Upper lobe of left lung (tissue), 6 donors: ENCODE measurements around the gene FTL. TPM values are rescaled to one million over a fixed set of nuclear protein-coding genes. Genes with fewer than 3 reads are reported as not detected.

Experiments used
- ATAC-seq, 2 donors: fragments of 200-7000 bp; cut with Tn5 transposase; one replicate each; pipeline ENCODE4 v1.9.1; 2022; ENCODE audit warnings: mild to moderate bottlenecking in 2 of 2, moderate library complexity in 2 of 2; ENCODE audit not compliant: low FRiP score in 2 of 2
- DNase-seq, 2 donors: peaks; one replicate each; pipeline ENCODE4 v3.0.0-alpha.2; 2019 to 2020
- H3K27ac ChIP-seq, 4 donors: fragments of 200-600 bp; sonication (generic); one replicate each; pipeline ENCODE4 v1.5.1; 2016 to 2019
- H3K27me3 ChIP-seq, 4 donors: fragments of 200-600 bp; sonication (generic); one replicate each; pipeline ENCODE4 v1.5.1; 2017 to 2019
- H3K36me3 ChIP-seq, 4 donors: fragments of 200-600 bp; sonication (generic); one replicate each; pipeline ENCODE4 v1.5.1; 2016 to 2019
- H3K4me1 ChIP-seq, 4 donors: fragments of 200-600 bp; sonication (generic); one replicate each; pipeline ENCODE4 v1.5.1; 2018 to 2019
- H3K4me3 ChIP-seq, 4 donors: fragments of 200-600 bp; sonication (generic); one replicate each; pipeline ENCODE4 v1.5.1; 2017 to 2019; ENCODE audit warnings: mild to moderate bottlenecking in 2 of 4, moderate library complexity in 1 of 4
- H3K9me3 ChIP-seq, 4 donors: fragments of 200-600 bp; sonication (generic); one replicate each; pipeline ENCODE4 v1.5.1; 2018 to 2019
- CTCF ChIP-seq, 6 experiments: fragments of 450-650 bp in 4 of 6; fragments of 200-600 bp in 2 of 6; sonication (generic) in 2 of 6; IDR thresholded peaks; one replicate each; pipeline ENCODE4 v1.5.1; 2016 to 2019; ENCODE audit warnings: antibody characterized with exemption in 6 of 6
- EP300 ChIP-seq, 4 donors: sonication (generic); formaldehyde crosslinking; IDR thresholded peaks; one replicate each; pipeline ENCODE4 v1.5.1; 2017; ENCODE audit warnings: antibody characterized with exemption in 4 of 4, control low read depth in 2 of 4
- POLR2A ChIP-seq, 4 donors: fragments of 450-650 bp; IDR thresholded peaks; one replicate each; pipeline ENCODE4 v1.5.1; 2016 to 2017; ENCODE audit warnings: antibody characterized with exemption in 4 of 4, mild to moderate bottlenecking in 2 of 4
- POLR2AphosphoS5 ChIP-seq, 2 donors: sonication (generic); formaldehyde crosslinking; IDR thresholded peaks; one replicate each; pipeline ENCODE4 v1.5.1; 2017; ENCODE audit warnings: antibody characterized with exemption in 2 of 2
- WGBS, 2 donors: methylation state at CpG; one replicate each; pipeline ENCODE4 v1.1.5; 2017 to 2018; 5-methylcytosine and 5-hydroxymethylcytosine counted together
- total RNA-seq, 6 donors: library from RNA; depleted of rRNA in 4 of 6; stranded (reverse); fragments of >200 nt in 4 of 6; gene quantifications; one replicate each; pipeline versions ENCODE4 v1.1.0 to v1.2.1, GENCODE V29; 2016 to 2021
- donor health status: DM: no; HTN: no; CAD: no; lungs with moderate emphysema.
- donor health status: DM: no; HTN: yes; CAD: no; lungs with severe emphysema.

FTL gene
- total RNA-seq, 6 donors from 2014 or later, result 5,928 to 23,282 (median 11,982) TPM

GRCh38 chr19:48970923-48971395 lies 5.8 kb downstream of the FTL start:
- H3K4me3 ChIP-seq, result no peak overlapping the region
- TF ChIP-seq CTCF (IDR thresholded peaks at IDR 0.05) (peak; percentile 81 to 95 (median 89)), POLR2AphosphoS5 (IDR thresholded peaks at IDR 0.05) (peak in 1 of 2 donors; percentile 48), POLR2A (IDR thresholded peaks at IDR 0.05) (no peak), EP300 (IDR thresholded peaks at IDR 0.05) (no peak)
- peaks cover 22 to 37% (median 24%) of the 10 kb centered on the region in 4 donors for H3K4me1 ChIP-seq
- peak; percentile 86 to 87 for DNase-seq
- H3K36me3 ChIP-seq, result peaks cover 20 to 83% (median 57%) of the 10 kb centered on the region in 4 donors
- ATAC-seq, result peak; percentile 81 to 84
- H3K27ac ChIP-seq, result peak overlapping the region in 1 of 4 donors; percentile 64
- no peaks in the 10 kb centered on the region for H3K27me3 ChIP-seq
- 11 to 17% methylated on average over 15 to 19 of the region's 19 CpGs for WGBS, 2 donors
- no peaks in the 10 kb centered on the region for H3K9me3 ChIP-seq

- H3K27me3 ChIP-seq, result no peaks in the 10 kb centered on the region
- ATAC-seq (no peak), DNase-seq (no peak)
- no peaks in the 10 kb centered on the region for H3K9me3 ChIP-seq
- peak in 1 of 6 experiments; percentile 21 for TF ChIP-seq CTCF (IDR thresholded peaks at IDR 0.05)
- no peak for TF ChIP-seq POLR2AphosphoS5 (IDR thresholded peaks at IDR 0.05)
- no peak for TF ChIP-seq EP300 (IDR thresholded peaks at IDR 0.05)
- no peak overlapping the region for H3K27ac ChIP-seq
- H3K4me1 ChIP-seq, result peaks cover 0 to 8% (median 3%) of the 10 kb centered on the region in 4 donors
- no peak overlapping the region for H3K4me3 ChIP-seq
- peaks cover 8 to 62% (median 36%) of the 10 kb centered on the region in 4 donors for H3K36me3 ChIP-seq
- 87 to 94% methylated on average over 13 of the region's 13 CpGs for WGBS, 2 donors
Observed at GRCh38 chr19:48975947-48976847, 11.1 kb downstream of the FTL start.

GRCh38 chr19:48977061-48977460 lies 12.0 kb downstream of the FTL start:
- ATAC-seq (no peak), DNase-seq (no peak)
- Histone ChIP-seq H3K9me3 (no peaks in the 10 kb centered on the region), H3K36me3 (peaks cover 8 to 67% (median 43%) of the 10 kb centered on the region in 4 donors), H3K27me3 (no peaks in the 10 kb centered on the region), H3K4me3 (no peak overlapping the region), H3K27ac (peak overlapping the region in 1 of 4 donors; percentile 80), H3K4me1 (peaks cover 0 to 8% (median 3%) of the 10 kb centered on the region in 4 donors)
- TF ChIP-seq EP300 (IDR thresholded peaks at IDR 0.05) (no peak), POLR2A (IDR thresholded peaks at IDR 0.05) (no peak), POLR2AphosphoS5 (IDR thresholded peaks at IDR 0.05) (no peak)
- WGBS, 2 donors, result 83 to 85% methylated on average over 2 of the region's 2 CpGs

GRCh38 chr19:48982280-48982679 lies 17.2 kb downstream of the FTL start:
- Histone ChIP-seq H3K27ac (no peak overlapping the region), H3K27me3 (no peaks in the 10 kb centered on the region), H3K4me1 (peaks cover 0 to 8% (median 3%) of the 10 kb centered on the region in 4 donors), H3K9me3 (no peaks in the 10 kb centered on the region), H3K36me3 (peaks cover 9 to 80% (median 59%) of the 10 kb centered on the region in 4 donors), H3K4me3 (no peak overlapping the region)
- 90 to 97% methylated on average over 9 of the region's 9 CpGs for WGBS, 2 donors
- DNase-seq, result no peak
- TF ChIP-seq POLR2AphosphoS5 (IDR thresholded peaks at IDR 0.05), result no peak
- no peak for TF ChIP-seq CTCF (IDR thresholded peaks at IDR 0.05)
- TF ChIP-seq POLR2A (IDR thresholded peaks at IDR 0.05), result no peak
- TF ChIP-seq EP300 (IDR thresholded peaks at IDR 0.05), result no peak
- no peak for ATAC-seq

- DNase-seq (peak in 1 of 2 donors; percentile 63), ATAC-seq (no peak)
- Histone ChIP-seq H3K27me3 (no peaks in the 10 kb centered on the region), H3K4me1 (peaks cover 0 to 10% (median 5%) of the 10 kb centered on the region in 4 donors), H3K27ac (no peak overlapping the region), H3K9me3 (no peaks in the 10 kb centered on the region), H3K4me3 (no peak overlapping the region), H3K36me3 (peaks cover 13 to 93% (median 71%) of the 10 kb centered on the region in 4 donors)
- WGBS, 2 donors, result 95% methylated on average over 13 of the region's 13 CpGs; no CpG with 5 or more reads in 1 of the 2 donors
- no peak for TF ChIP-seq EP300 (IDR thresholded peaks at IDR 0.05)
- TF ChIP-seq POLR2A (IDR thresholded peaks at IDR 0.05), result no peak
- no peak for TF ChIP-seq POLR2AphosphoS5 (IDR thresholded peaks at IDR 0.05)
- no peak for TF ChIP-seq CTCF (IDR thresholded peaks at IDR 0.05)
Observed at GRCh38 chr19:48985711-48986110, 20.6 kb downstream of the FTL start.
